Activated B cell treated with CpG ODN at 0.5 μM for 24 hours (primary cell): Measurements from ENCODE around the gene NMNAT3. TPM values are rescaled to one million over a fixed set of nuclear protein-coding genes. Genes with fewer than 3 reads are reported as not detected.

Source experiments
- ATAC-seq: fragments of 200-7000 bp; cut with Tn5 transposase; one replicate; pipeline ENCODE4 v1.10.0; 2021; ENCODE audit warnings: low read depth, mild to moderate bottlenecking, moderate library complexity
- CTCF ChIA-PET: fragments of 350-600 bp; sonication (Branson Sonifier 250); formaldehyde crosslinking; loops from one replicate; lab custom pipeline; 2021; ENCODE audit warnings: antibody characterized with exemption; lab: Charles Lee
- POLR2A ChIA-PET: fragments of 350-600 bp; sonication (Branson Sonifier 250); formaldehyde crosslinking; loops from one replicate; lab custom pipeline; 2021; ENCODE audit warnings: antibody characterized with exemption; lab: Charles Lee
- DNase-seq: peaks from one replicate; pipeline ENCODE4 v3.0.0; 2022
- H3K27ac Mint-ChIP-seq: one replicate; pipeline ENCODE4 v1.8.0; 2020; ENCODE audit warnings: mixed read lengths
- H3K27me3 Mint-ChIP-seq: one replicate; pipeline ENCODE4 v1.8.0; 2021; ENCODE audit warnings: mixed read lengths
- H3K36me3 Mint-ChIP-seq: one replicate; pipeline ENCODE4 v1.8.0; 2021; ENCODE audit warnings: low read depth, mixed read lengths
- H3K4me1 Mint-ChIP-seq: one replicate; pipeline ENCODE4 v1.8.0; 2021; ENCODE audit warnings: mixed read lengths
- H3K4me3 Mint-ChIP-seq: one replicate; pipeline ENCODE4 v1.8.0; 2020; ENCODE audit warnings: mild to moderate bottlenecking, mixed read lengths
- H3K9me3 Mint-ChIP-seq: one replicate; pipeline ENCODE4 v1.8.0; 2020; ENCODE audit warnings: mixed read lengths
- CTCF ChIP-seq: fragments of 200-600 bp; IDR thresholded peaks from one replicate; pipeline ENCODE4 v1.8.0; 2022; ENCODE audit warnings: antibody characterized with exemption, mild to moderate bottlenecking
- intact Hi-C: fragments of 100-400 bp; cut with micrococcal nuclease; formaldehyde crosslinking; loops from one replicate; pipeline ENCODE4 v1.15.1; 2024
- total RNA-seq: library from RNA; stranded (reverse); gene quantifications from 2 replicates; pipeline ENCODE4 v1.2.3, GENCODE V29; 2022

Gene NMNAT3
- total RNA-seq, 1 donor from 2014 or later: 1.1 TPM

DNA sequence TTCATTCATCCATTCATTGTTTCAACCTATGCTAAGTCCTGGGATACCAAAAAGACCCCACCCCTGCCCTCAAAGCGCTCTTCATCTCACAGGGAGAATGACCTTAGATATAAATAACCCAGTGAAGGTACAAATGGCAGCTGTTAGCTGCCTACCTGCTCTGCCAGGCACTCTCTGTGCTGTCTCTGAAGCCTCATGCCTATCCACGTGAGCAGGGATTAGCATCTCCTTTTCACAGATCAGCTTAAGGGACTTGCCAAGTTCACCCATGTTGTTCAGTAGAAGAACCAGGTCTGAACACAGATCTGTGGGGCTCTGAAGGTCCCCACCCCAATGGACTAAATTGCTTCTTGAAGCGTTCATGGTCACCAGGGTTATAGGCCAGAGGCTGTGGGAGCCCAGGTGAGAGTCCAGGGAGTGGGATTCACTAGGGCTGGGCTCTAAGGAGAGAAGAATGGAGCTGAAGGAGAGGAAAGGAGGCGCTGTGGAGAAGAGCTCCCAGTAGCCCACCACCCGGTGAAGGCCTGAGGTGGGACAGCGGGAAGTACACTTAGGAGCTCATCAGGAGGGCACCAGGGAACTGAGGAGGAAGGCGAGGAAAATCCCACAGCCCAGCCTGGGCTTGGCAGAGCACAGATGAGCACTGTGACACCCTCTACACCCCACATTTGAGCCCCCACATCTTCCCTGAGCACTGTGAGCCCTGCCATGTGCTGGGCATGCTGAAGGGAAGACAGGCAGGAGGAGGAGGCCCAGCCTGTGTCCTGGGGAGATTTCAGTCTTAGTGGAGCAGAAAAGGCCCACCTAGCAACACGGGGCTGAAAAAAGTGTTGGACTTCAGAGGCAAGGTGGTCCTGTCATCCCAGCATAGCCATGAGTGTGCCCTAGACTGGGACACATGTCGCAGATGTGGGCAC, 158.6 kb downstream of the NMNAT3 start:
- no peak overlapping the region for H3K4me3 Mint-ChIP-seq
- DNase-seq: no peak
- no peak for ATAC-seq
- H3K36me3 Mint-ChIP-seq: no peaks in the 10 kb centered on the region
- no peaks in the 10 kb centered on the region for H3K4me1 Mint-ChIP-seq
- intact Hi-C loops: no loop called here
- ChIA-PET CTCF (no interaction called here), POLR2A (no interaction called here)
- no peak for TF ChIP-seq CTCF
- no peaks in the 10 kb centered on the region for H3K27me3 Mint-ChIP-seq
- no peaks in the 10 kb centered on the region for H3K9me3 Mint-ChIP-seq
- H3K27ac Mint-ChIP-seq: no peak overlapping the region

GRCh38 chr3:139518306-139518705, 159.5 kb downstream of the NMNAT3 start:
- no peaks in the 10 kb centered on the region for H3K9me3 Mint-ChIP-seq
- intact Hi-C loops: no loop called here
- no peak for TF ChIP-seq CTCF

GRCh38 chr3:139517321-139518065, 160.3 kb downstream of the NMNAT3 start:
- H3K36me3 Mint-ChIP-seq: no peaks in the 10 kb centered on the region
- TF ChIP-seq CTCF: no peak
- no peak overlapping the region for H3K4me3 Mint-ChIP-seq
- CTCF ChIA-PET: no interaction called here
- no peaks in the 10 kb centered on the region for H3K4me1 Mint-ChIP-seq
- no peaks in the 10 kb centered on the region for H3K9me3 Mint-ChIP-seq
- DNase-seq (no peak), ATAC-seq (no peak)
- intact Hi-C loops: no loop called here
- H3K27me3 Mint-ChIP-seq: no peaks in the 10 kb centered on the region
- POLR2A ChIA-PET: no interaction called here
- H3K27ac Mint-ChIP-seq: no peak overlapping the region

More at GRCh38 chr3:139518306-139518705, 159.5 kb downstream of the NMNAT3 start:
- POLR2A ChIA-PET: no interaction called here
- ATAC-seq: no peak
- no peaks in the 10 kb centered on the region for H3K27me3 Mint-ChIP-seq
- H3K4me3 Mint-ChIP-seq: no peak overlapping the region
- no peaks in the 10 kb centered on the region for H3K4me1 Mint-ChIP-seq
- no peak for DNase-seq
- CTCF ChIA-PET: no interaction called here
- H3K36me3 Mint-ChIP-seq: no peaks in the 10 kb centered on the region
- no peak overlapping the region for H3K27ac Mint-ChIP-seq

DNA sequence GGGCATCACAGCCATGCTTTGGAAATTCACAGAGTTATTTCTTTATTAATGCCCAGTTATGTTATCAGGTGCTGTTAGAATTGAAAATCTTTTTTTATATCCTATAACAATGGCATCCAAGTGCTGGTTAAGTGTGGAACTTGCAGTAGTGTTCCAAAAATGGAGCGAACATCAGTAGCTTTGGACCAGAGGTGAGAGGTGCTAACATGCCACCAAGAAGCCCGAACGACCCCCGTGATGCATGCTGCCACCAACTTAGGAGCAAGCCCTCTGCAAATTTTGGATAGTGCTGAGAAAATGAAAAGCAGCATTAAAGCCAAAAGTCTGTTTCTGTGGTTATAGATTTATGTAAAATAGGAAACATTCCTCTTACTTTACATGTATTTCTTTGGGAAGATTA, 163.0 kb downstream of the NMNAT3 start:
- no peak overlapping the region for H3K4me3 Mint-ChIP-seq
- no peaks in the 10 kb centered on the region for H3K9me3 Mint-ChIP-seq
- no peaks in the 10 kb centered on the region for H3K27me3 Mint-ChIP-seq
- no peak for TF ChIP-seq CTCF
- no peak overlapping the region for H3K27ac Mint-ChIP-seq
- no peaks in the 10 kb centered on the region for H3K36me3 Mint-ChIP-seq
- POLR2A ChIA-PET: no interaction called here
- ATAC-seq: no peak
- intact Hi-C loops: no loop called here
- no peak for DNase-seq
- CTCF ChIA-PET: no interaction called here
- no peaks in the 10 kb centered on the region for H3K4me1 Mint-ChIP-seq

Other genes with a start within 250 kb of the NMNAT3 start
- not detected in 2 replicates for gene RBP2, start 201.5 kb downstream of the NMNAT3 start, total RNA-seq
- gene RBP1, start 138.2 kb downstream of the NMNAT3 start, total RNA-seq: not detected in 2 replicates